ENCODE results near the gene NOTCH3. TPM values are rescaled to one million over a fixed set of nuclear protein-coding genes. Genes with fewer than 3 reads are reported as not detected.

Gene NOTCH3
- total RNA-seq, 1 experiment from 2014 or later: 44.7 TPM

GRCh38 chr19:15213715-15214381 lies 13.1 kb upstream of the NOTCH3 start:
- Mint-ChIP-seq H3K27ac (ENCODE audit: unreplicated experiment) (no peak overlapping the region), H3K4me1 (ENCODE audit: low read depth, unreplicated experiment) (peaks cover 10% of the 10 kb centered on the region), H3K4me3 (ENCODE audit: low read depth, unreplicated experiment) (no peak overlapping the region), H3K36me3 (ENCODE audit: insufficient read depth, unreplicated experiment) (no peaks in the 10 kb centered on the region), H3K27me3 (ENCODE audit: unreplicated experiment) (no peaks in the 10 kb centered on the region), H3K9me3 (ENCODE audit: low read depth, unreplicated experiment) (no peaks in the 10 kb centered on the region)
- DNase-seq: no peak
- no peak for TF ChIP-seq CTCF (IDR thresholded peaks at IDR 0.05; ENCODE audit: unreplicated experiment)
- CTCF ChIA-PET: no interaction called here
- BruUV-seq (replicated peaks): no TSS peak
- intact Hi-C loops (cut with micrococcal nuclease; ENCODE audit: unreplicated experiment): no loop called here

- H3K27me3 Mint-ChIP-seq (ENCODE audit: unreplicated experiment): no peaks in the 10 kb centered on the region
- BruUV-seq (replicated peaks): no TSS peak
- no peaks in the 10 kb centered on the region for H3K9me3 Mint-ChIP-seq (ENCODE audit: low read depth, unreplicated experiment)
- no peak for TF ChIP-seq CTCF (IDR thresholded peaks at IDR 0.05; ENCODE audit: unreplicated experiment)
- intact Hi-C loops (cut with micrococcal nuclease; ENCODE audit: unreplicated experiment): no loop called here
- H3K36me3 Mint-ChIP-seq (ENCODE audit: insufficient read depth, unreplicated experiment): no peaks in the 10 kb centered on the region
- DNase-seq: no peak
- no peak overlapping the region for H3K27ac Mint-ChIP-seq (ENCODE audit: unreplicated experiment)
- no peak overlapping the region for H3K4me3 Mint-ChIP-seq (ENCODE audit: low read depth, unreplicated experiment)
- peaks cover 10% of the 10 kb centered on the region for H3K4me1 Mint-ChIP-seq (ENCODE audit: low read depth, unreplicated experiment)
- CTCF ChIA-PET: no interaction called here
Measured at GRCh38 chr19:15212711-15213110, 11.9 kb upstream of the NOTCH3 start.

- Mint-ChIP-seq H3K4me1 (ENCODE audit: low read depth, unreplicated experiment) (peaks cover 10% of the 10 kb centered on the region), H3K4me3 (ENCODE audit: low read depth, unreplicated experiment) (no peak overlapping the region), H3K36me3 (ENCODE audit: insufficient read depth, unreplicated experiment) (no peaks in the 10 kb centered on the region), H3K9me3 (ENCODE audit: low read depth, unreplicated experiment) (no peaks in the 10 kb centered on the region), H3K27me3 (ENCODE audit: unreplicated experiment) (no peaks in the 10 kb centered on the region), H3K27ac (ENCODE audit: unreplicated experiment) (no peak overlapping the region)
- no TSS peak for BruUV-seq (replicated peaks)
- intact Hi-C loops (cut with micrococcal nuclease; ENCODE audit: unreplicated experiment): no loop called here
- no peak for TF ChIP-seq CTCF (IDR thresholded peaks at IDR 0.05; ENCODE audit: unreplicated experiment)
- CTCF ChIA-PET: interaction anchor here (0.7 to 0.8 kb wide), 2 partner anchors 20 to 315 kb away, joined by 3 to 4 read pairs; no protein-coding TSS in a partner anchor
- DNase-seq: peak; percentile 32
Measured at GRCh38 chr19:15210323-15210781, 9.6 kb upstream of the NOTCH3 start.

GRCh38 chr19:15201374-15202023 lies 704 bp upstream of the NOTCH3 start:
- Mint-ChIP-seq H3K27me3 (ENCODE audit: unreplicated experiment) (no peaks in the 10 kb centered on the region), H3K36me3 (ENCODE audit: insufficient read depth, unreplicated experiment) (peaks cover 20% of the 10 kb centered on the region), H3K4me3 (ENCODE audit: low read depth, unreplicated experiment) (peak overlapping the region; percentile 55), H3K27ac (ENCODE audit: unreplicated experiment) (no peak overlapping the region), H3K9me3 (ENCODE audit: low read depth, unreplicated experiment) (no peaks in the 10 kb centered on the region), H3K4me1 (ENCODE audit: low read depth, unreplicated experiment) (peaks cover 18% of the 10 kb centered on the region)
- TF ChIP-seq CTCF (IDR thresholded peaks at IDR 0.05; ENCODE audit: unreplicated experiment): no peak
- BruUV-seq (replicated peaks): no TSS peak
- CTCF ChIA-PET: no interaction called here
- intact Hi-C loops (cut with micrococcal nuclease; ENCODE audit: unreplicated experiment): no loop called here
- DNase-seq: no peak
